Stimulated activated CD4-positive, alpha-beta T cell treated with anti-CD3 and anti-CD28 coated beads, TNF-alpha, amount 100 ng/mL, for 48 hours (primary cell): ENCODE measurements around the gene KCTD3.

Experiments
- DNase-seq, 3 donors: peaks; one replicate each; pipeline ENCODE4 v3.0.0-alpha.2; 2020; ENCODE audit warnings: low read depth in 3 of 3

Gene KCTD3

DNA sequence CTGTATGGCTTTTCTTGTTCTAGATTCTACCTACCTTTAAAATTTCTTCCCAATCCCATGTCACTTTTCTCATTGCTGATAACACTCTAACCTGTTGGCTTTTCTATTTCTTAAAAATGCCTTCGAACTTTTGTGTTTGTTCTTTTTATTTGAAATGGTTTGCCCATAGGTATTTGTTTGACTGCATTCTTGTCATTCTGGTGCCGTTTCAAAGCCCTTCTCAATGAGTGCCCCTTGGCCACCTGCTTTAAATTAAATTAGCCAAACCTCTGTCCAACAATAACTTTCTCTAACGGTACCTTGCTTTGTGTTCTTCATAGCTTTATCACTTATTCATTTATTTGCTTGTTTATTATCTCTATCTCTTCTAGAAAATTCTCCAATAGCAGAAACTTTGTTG, 38.9 kb downstream of the KCTD3 start:
- DNase-seq: no peak

GRCh38 chr1:215606564-215607168, 39.6 kb downstream of the KCTD3 start:
- no peak for DNase-seq

DNA sequence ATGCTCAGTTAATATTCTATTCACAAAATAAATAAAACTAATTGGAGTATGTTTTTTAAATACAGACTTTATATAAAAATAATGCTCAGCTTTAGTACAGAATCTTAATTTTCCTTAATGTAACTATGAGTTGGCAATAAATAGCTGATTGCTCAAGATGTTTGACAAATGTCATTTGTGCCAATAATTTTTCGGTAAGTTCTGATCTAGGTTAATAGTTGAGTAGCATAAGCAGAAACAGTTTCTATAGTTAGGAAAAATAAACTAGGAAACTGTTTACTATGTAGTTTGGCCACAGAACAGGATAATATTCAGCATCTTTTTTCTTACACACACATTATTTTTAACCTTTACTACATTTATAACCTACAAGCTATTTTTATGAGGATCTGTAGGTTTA, 40.3 kb downstream of the KCTD3 start:
- no peak for DNase-seq

- no peak for DNase-seq
Observed at GRCh38 chr1:215608646-215609045, 41.5 kb downstream of the KCTD3 start.

- DNase-seq: no peak
Observed at GRCh38 chr1:215612391-215612790, 45.3 kb downstream of the KCTD3 start.

GRCh38 chr1:215617979-215618378, 50.9 kb downstream of the KCTD3 start:
- DNase-seq: no peak

GRCh38 chr1:215623162-215623561, 56.1 kb downstream of the KCTD3 start:
- no peak for DNase-seq

DNA sequence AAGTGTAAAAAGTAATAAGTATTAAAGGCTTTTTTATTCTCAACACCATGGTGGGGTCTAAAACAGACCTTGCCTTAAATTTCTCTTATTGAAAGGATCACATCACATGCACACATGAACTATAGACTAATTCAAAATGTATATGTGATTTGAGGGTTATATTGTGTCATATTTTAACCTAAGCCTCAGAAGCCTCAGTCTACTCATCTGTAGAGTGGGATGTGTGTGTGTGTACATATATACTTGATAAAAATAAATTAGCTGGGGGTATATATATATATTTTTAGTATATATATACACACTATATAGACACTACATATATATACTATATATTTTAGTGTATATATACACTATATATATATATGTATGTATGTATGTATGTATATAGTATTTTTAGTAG, 58.8 kb downstream of the KCTD3 start:
- DNase-seq: no peak

GRCh38 chr1:215631040-215631439, 63.9 kb downstream of the KCTD3 start:
- no peak for DNase-seq

- no peak for DNase-seq
Observed at GRCh38 chr1:215631489-215631888, 64.4 kb downstream of the KCTD3 start.

- no peak for DNase-seq
Observed at GRCh38 chr1:215635827-215636226, 68.7 kb downstream of the KCTD3 start.

DNA sequence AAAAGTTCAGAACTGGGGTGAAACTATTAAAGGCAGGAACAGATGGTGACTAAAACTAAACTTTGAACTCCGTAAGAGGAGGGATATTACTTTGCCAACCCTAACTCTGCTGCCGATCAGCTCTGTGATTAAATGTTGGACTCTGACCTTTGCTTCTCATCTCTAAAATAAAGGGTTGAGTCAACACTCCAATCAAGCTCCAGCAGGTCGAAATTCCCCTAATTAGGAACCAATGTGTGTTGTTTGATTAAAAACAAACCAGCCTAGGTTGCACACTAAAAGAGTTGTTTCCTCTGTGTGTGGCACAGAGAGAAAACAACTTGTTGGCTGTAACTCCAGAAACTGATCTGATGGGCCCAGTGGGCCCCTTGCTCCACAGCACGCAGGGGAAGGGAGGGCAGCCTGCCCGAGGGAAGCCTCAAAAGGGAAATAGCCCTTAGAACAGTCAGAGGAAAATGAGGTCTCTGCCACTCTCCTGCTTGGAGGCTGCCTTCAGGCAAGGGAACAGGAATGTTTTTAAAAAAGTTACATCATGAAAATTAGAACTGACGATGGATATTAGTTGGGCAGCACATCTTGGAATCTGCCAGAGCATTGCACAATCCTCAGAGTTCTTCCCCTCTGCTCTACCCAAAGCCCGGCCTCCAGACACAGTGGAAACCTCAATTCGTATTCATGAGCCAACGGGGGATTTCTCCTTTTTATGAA, 69.3 kb downstream of the KCTD3 start:
- no peak for DNase-seq

GRCh38 chr1:215637041-215637573, 70.0 kb downstream of the KCTD3 start:
- no peak for DNase-seq

GRCh38 chr1:215640429-215641148, 73.5 kb downstream of the KCTD3 start:
- no peak for DNase-seq

- DNase-seq: no peak
Observed at GRCh38 chr1:215643592-215644321, 76.7 kb downstream of the KCTD3 start.

GRCh38 chr1:215645182-215645581, 78.1 kb downstream of the KCTD3 start:
- DNase-seq: no peak

DNA sequence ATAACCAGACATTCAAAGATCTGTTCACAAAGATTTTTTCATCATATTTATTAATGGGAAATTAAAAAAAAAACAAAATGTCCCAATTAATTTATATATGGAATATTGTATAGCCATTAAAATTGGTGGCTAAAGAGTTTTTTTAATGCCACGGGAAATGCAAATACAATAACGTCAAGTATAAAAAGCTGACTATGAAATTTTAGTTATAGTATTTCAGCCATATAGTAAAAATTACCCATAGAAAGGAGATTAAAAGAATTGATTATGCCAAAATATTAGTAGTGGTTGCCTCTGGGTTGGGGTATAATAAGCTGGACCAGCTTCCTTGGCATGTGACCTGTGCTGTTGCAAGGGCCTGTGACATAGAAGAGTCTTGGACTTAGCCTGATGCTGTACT, 78.8 kb downstream of the KCTD3 start:
- DNase-seq: no peak

DNA sequence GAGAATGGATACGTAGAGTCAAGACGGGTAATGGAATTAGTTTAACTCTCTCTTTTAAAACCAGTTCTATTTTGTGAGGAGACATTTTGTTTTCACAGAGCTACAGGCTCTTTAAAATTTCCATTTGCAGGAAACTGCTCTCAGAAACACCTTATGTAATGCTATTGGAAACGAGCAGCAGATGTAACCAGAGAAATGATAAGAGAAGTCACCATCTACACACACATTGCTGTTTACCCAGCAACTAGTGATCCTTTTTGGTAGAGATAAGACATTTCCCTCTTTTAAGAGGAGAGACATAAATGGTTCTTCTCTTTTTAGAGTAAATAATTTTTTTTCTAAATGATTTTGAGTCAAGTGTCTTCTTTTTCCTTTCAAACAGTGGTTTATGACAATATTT, 80.6 kb downstream of the KCTD3 start:
- no peak for DNase-seq

GRCh38 chr1:215648957-215649356, 81.9 kb downstream of the KCTD3 start:
- DNase-seq: no peak

DNA sequence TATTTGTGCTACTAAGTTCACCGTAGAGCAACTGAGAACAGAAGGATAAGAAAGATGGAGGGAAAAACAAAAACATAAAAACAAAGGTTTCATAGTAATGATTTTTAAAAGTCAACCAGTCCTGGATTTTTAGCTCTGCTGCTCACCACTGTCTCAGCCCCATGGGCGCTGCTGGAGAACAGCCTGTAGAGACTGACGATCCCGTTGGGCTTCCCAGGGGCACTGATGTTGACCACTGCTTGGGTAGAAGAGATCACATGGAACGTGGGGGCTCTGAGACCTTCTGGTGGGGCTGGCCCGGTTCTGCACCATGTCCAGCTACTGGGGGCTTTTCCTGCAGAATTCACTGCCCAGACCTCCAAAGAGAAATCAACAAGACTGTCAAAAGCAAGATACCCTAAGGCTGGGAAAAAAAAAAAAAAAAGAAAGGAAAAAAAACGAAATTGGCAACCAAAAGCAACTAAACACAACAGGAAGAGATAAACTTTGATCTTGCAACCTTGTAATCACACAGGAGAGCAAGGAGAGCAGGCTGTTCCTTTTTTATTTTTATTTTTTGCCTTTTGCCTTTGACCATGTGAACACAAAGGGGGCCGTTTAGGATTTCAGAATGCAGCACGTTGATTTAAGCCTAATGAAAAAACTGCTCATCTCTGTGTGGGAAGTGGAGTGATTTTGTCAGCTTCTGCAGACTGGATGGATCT, 83.5 kb downstream of the KCTD3 start:
- DNase-seq: no peak

DNA sequence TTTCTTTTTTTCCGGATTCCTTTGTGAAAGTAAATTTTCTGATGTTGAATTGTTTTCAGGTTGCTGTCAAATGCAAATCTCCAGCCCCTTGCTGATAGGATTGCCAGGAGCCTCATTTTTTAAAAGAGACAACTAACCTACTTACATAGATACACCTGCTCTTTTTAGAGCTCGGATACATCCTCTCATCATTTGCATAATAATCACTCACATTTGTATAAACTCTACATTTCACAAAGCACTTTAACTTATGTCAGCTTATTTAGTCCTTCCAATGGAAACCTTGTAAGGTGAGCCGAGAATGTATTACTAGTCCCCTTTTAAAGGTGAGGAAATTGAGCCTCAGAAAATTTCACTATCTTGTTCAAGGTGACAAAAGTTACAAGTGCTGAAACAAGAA, 84.8 kb downstream of the KCTD3 start:
- no peak for DNase-seq

- DNase-seq: no peak
Observed at GRCh38 chr1:215652371-215652770, 85.3 kb downstream of the KCTD3 start.
